Stimulated activated naive CD8-positive, alpha-beta T cell treated with anti-CD3 and anti-CD28 coated beads, Interleukin-15, Interleukin-2, amounts not matched to agents 100 U/mL and 50 U/mL, for 24 hours (primary cell): ENCODE measurements around the gene KIAA1328.

Experiments
- ATAC-seq: fragments of 150-1000 bp; cut with Tn5 transposase; one replicate; pipeline ENCODE4 v1.10.0; 2021
- DNase-seq: peaks from one replicate; pipeline ENCODE4 v3.0.0; 2021

Gene KIAA1328

DNA sequence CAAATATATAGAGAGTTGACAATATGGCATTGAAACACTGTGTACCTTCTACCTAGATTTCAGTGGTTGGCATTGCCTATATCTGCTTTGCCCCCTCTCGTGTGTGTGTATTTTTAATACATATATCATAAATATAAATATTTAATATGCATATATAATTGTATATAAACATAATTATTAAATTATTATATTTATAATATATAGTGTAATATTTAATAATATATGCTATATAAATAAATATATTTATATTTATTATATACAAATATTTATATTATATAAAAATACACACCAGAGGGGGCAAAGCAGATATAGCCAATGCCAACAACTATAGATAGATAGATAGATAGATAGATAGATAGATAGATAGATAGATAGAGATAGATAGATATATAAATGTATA lies 124.1 kb downstream of the KIAA1328 start:
- no peak for DNase-seq
- ATAC-seq = no peak

DNA sequence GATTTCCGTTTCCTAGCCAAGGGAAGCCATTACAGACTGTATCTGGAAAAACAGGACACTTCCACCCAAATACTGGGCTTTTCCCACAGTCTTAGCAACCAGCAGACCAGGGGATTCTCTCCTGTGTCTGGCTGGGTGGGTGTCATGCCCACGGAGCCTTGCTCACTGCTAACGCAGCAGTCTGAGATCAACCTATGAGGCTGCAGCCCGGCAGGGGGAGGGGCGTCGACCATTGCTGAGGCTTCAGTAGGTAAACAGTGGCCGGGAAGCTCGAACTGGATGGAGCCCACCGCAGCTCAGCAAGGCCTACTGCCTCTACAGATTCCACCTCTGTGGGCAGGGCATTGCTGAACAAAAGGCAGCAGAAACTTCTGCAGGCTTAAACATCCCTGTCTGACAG lies 131.1 kb downstream of the KIAA1328 start:
- no peak for DNase-seq
- no peak for ATAC-seq

DNA sequence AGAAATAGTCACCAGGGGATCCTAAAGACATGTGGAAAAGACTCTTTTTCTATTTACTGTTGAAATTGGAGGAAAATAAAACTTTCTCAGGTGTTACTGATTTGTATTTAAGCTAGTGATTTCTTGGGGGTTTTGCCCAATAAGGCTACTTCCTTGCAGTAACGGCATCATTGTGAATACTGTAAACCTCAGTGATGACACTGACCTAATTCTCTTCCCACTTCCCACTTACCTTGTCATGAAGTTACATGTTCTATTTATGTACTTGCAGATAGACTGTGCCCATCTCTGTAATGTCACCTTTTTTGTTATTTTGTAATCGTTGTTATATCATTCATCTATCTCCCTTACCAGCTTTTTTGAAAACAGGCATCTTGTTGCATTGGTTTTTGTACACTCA lies 134.5 kb downstream of the KIAA1328 start:
- ATAC-seq = no peak
- no peak for DNase-seq

DNA sequence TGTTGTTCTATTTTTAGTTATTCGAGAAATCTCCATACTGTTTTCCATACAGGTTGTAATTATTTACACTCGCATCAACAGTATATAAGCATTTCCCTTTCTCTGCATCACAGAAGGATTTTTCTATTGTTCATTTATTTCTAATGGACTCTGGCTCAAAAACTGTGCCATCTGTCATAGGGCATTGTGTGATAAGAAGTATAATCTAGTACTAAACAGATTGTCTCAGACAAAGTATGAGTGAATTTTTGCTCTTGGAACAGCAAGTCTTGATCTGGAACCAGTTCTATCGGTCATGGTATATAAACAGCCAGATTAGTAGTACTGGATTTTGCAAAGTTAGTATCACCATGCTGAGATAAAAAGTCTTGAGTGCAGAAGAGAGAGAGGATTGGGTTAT lies 145.8 kb downstream of the KIAA1328 start:
- DNase-seq (no peak), ATAC-seq (no peak)

DNA sequence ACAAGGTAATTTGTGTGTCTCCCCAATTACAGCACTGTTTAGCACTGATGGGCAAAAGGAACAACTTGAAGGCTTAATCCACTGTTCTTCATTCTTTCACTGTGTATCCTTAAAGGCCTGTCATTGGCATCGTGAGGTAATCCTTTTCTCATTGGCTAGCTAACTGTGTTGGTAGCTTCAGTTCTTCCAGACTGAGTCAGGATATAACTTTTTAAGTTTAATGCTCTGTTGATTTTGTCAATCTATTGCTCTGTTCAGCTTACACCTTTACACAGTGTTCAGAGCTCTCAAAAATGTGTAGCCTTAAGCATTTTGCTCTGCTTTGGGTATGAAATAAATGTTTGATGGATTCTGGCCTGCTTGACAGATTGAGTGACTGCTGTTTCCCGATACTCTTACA lies 148.2 kb downstream of the KIAA1328 start:
- DNase-seq = no peak
- ATAC-seq = no peak

DNA sequence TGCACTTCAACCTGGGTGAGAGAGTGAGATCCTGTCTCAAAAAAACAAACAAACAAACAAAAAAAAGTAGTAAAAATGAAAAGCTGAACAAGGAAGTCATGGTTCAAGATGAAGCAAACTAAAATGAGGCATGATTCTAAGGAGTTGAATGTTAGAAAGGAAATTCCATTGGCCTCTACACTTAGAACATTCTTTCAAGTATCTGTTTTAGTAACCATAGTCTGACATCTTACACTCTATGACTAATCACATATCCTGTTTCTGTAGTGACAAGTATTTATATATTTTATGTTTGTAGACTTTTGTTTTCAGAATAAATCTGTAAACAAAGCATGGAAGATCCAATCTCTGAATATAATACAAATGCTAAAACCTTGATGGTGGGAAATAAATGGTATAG lies 164.1 kb downstream of the KIAA1328 start:
- DNase-seq = no peak
- ATAC-seq = no peak

DNA sequence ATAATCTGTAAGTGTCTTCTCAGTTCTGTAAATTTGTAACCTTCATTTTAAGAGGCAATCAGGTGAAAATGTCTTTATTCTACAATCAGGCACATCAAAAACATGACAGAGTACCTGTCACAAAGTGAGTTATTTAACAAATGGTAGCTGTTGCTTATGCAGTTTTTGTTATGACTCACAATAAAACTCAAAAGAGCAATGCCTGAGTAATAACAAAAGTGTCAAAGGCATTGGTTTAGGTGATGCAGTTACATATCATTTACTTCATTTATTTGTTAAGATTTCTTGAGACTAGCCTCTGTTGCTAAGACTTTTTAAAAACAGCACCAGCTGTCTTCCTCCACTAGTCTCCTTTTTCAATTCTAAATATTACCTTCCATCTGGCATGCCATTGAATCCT lies 177.8 kb downstream of the KIAA1328 start:
- ATAC-seq (no peak), DNase-seq (no peak)

DNA sequence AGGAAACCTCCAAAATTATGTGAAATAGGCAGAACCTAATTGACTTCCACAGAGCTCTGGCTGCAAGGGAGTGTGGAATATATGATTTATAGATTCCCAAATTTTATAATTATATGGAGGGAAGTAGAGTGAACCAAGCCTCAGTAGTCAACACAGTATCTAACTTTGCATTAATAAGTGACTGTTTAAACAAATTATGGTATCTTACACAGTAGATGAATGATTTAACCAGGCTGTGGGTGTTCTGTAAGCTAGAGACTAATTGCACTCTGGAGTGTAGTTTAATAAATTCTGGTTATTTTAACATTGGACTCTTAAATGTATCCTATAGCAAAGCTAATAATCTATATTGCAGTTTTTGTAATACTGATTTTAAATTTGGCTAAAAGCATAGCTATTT lies 183.5 kb downstream of the KIAA1328 start:
- DNase-seq (no peak), ATAC-seq (no peak)

DNA sequence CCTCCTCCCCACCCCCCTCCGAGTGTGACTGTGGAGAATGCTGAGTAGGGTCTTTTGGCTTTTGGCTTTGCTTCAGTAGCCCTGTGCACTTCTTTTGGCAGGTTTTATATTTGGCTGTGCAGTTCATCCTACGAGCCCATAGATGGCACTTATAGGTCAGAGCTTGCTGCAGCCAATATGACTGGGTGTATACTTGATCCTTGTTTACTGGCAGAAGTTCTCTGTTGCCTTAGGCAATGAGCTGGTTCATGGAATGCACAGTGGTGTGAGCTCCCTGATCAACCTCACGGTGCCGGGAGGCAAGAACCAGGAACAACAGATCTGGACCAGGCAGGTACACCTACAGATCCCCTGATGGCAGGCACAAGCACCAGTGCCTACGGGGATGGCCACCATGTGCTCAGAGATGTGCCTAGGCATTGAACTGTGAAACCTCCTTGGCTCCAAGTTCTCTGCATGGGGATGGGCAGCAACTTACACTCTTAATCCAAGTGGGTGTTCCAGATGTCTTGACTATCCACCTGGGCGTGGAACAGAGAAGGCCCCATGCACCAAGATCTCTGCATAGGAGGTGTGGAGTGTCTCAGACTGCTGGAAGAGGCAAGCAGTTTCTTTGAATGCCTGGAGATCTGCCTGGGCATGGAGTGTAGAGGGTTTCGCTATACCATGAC lies 190.4 kb downstream of the KIAA1328 start:
- DNase-seq (no peak), ATAC-seq (no peak)

DNA sequence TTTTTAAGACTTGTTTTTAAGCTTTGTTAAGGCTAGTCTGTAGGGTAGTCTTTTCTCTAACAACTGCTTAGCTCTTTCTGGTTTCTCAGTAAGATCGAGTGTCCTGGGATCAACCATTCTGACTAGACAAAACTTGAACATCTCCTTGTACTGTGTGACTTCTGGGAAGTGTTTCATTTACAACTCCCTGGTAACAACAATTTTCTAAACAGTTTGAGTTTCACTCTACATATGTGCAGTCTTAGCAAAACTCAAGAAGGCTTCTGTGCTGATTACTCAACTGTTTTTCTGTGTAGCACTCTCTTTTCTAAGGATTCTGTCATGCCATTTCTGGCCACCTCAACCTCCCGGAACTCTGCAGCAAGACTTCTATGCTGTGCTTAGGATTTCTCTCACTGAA lies 204.5 kb downstream of the KIAA1328 start:
- DNase-seq = no peak
- no peak for ATAC-seq

DNA sequence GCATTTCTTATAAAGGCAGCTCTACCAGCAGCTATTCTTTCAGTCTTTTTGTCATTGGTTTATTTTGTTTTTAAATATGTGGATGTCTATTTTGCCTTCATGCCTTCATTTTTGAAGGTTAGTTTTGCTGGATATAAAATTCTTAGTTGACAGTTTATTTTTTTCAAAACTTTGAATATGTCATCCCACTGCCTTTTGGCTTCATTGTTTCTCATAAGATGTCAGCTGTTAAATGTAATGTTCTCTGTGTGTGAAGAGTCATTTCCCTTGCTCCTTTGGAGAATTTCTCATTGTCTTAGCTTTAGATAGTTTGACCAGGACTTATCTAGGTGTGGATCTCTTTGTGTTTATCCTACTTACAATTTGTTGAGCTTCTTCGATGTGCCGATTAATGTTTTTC lies 213.5 kb downstream of the KIAA1328 start:
- DNase-seq (no peak), ATAC-seq (no peak)

DNA sequence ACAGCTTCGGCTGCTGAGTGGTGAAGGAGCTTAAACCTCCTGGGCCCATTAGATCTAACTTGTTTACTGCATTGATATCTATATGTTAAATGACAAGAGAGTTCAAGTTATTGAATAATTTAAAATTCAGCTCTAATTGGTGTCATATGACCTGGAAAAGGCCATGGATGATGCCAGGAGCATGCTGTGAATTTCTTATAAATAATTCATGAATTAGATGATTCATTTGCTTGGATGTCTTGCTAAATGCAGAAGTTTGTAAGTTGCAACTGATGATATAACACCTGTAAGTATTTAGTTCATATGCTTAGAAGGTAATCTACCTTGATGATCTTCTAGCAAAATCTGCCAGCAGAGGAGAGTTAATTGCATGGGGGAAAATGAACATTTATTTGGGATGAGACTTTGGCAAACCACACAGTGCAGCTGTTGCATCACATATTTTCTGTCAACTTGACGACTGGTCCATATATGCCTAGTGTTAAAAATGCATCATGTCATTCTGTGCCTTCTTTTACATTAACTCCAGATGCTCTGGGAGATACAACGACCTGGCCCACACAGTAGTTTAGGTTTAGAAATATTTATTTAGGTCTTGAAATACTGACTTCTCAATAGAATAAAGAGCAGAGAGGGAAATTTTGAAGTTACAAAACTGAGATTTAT lies 226.3 kb downstream of the KIAA1328 start:
- ATAC-seq (no peak), DNase-seq (no peak)

DNA sequence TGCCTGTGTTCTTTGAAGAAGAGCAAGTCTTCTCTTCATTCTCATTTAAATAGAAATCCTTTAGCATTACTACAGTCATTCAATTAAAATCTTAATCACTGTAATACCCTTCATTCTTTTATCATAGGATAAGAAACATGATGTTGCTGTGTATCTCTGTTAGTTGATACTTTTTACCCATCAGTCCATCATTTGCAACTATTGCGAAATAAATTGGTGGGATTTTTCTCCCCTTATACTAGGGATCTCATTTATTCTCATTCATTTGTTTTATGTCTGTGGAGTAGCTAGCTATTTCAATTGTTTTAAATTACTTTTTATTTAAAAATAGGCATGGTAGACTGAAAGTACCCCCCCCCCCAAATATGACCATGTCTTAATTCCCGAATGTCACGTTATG lies 235.3 kb downstream of the KIAA1328 start:
- no peak for DNase-seq
- ATAC-seq = no peak

DNA sequence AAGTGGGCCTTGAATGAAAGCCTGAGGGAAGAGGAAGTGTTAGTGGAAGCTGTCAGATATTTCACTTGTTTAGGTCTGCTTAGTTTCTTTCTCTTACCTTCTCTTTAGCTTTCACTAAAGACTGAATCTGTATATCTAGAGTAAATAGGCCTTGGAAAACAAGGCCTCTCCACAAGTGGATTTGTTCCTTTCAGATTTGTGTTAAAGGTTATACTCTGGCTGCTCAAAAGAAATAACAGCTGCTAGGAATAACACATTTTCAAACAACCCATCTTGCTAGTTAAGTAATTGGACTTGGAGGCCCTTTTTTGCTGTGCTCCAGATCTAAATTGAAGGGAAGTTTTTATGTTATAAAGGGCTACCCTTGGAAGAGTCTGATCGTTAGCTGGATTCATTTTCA lies 236.3 kb downstream of the KIAA1328 start:
- ATAC-seq = no peak
- DNase-seq = no peak

DNA sequence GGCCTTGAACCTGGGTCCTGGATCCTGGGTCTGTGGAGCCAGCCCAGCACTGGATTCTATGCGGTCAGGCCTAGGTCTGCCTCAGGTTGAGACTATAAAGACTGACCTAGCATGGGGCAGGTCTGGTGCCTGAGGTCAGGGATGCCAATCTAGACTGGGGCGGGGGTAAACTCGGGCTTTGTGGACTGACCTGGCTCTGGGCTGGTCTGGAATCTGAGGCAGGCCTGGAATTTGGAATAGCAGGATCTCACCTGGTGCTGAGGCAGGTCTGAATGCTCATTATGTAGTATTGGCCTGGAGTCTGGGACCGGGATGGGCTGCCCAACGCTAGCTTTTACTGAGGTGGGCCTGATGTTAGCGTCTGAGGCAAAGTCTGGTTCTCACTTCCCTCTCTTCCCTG lies 256.0 kb downstream of the KIAA1328 start:
- no peak for ATAC-seq
- no peak for DNase-seq

DNA sequence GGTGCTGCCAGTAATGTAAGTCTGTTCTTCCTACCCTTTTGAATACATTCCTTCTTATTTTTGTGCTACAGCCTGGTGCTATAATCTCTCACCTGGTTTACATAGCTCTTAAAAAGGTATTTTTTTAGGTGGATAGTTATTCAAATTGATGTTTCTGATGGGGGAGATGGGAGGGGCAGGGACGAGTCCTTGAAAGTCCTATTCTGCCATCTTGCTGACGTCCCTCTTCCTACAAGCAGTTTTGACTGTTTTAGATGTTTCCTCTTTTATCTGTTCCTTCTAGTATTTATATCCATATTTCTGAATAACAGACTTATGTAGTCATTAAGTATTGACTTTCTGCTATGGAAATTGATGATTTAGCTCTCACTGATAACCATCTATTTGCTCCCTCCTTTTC lies 256.4 kb downstream of the KIAA1328 start:
- no peak for DNase-seq
- no peak for ATAC-seq

DNA sequence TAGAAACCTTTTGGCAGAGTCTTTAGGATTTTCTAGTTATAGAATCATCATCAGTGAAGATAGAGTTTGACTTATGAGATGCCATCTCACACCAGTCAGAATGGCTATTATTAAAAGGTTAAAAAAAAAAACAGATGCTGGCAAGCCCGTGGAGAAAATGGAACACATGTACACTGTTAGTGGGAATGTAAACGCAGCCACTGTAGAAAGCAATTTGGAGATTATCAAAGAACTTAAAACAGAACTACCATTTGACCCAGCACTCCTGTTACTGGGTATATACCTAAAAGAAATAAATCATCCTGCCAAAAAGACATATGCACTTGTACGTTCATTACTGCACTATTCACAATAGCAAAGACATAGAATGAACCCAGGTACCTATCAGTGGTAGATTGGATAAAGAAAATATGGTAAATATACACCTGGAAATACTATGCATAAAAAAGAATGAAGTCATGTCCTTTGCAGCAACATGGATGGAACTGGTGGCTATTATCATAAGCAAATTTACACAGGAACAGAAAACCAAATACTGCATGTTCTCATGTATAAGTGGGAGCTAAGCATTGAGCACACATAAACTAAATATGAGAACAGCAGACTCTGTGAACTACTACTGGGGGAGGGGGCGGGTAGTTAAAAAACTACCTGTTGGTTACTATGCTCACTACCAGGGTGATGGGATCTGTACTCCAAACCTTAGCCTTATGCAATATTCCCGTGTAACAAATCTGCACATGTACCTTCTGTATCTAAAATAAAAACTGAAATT lies 279.0 kb downstream of the KIAA1328 start:
- ATAC-seq (no peak), DNase-seq (no peak)

DNA sequence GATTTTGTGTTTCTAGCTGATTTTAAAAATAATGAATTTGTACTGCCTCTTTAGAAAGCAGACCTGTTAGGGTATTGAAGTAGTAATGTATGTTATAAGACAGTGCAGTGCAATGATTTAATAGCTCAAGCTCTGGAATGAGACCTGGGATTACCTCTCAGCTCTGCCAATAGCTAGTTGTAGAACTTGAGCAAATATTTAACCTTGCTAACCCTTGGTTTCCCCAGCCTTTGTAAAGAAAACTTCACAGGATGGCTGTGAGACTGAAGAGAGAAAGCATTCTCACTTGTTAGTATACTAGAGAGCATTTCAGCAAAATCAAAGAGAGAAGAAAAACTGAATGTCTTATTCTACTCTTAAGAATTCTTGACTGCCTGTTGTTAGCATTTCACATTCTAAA lies 293.9 kb downstream of the KIAA1328 start:
- no peak for ATAC-seq
- no peak for DNase-seq

DNA sequence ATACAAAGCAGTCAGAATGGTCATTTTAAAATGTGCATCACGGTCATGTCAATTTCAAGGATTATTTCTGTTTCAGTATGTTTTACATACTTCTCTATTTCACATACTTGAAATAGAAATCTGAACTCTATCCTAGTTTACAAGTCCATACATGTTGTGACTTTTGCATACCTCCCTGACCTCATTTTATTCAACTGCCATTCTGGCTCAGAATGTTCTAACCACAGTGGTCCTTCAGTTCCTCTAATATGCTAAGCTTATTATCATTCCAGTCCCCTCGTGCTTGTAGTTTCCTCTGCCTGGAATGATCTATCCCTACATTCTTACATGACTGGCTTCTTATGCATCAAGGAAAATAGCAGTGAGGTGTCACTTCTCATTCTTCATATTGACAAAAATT lies 295.6 kb downstream of the KIAA1328 start:
- ATAC-seq = no peak
- no peak for DNase-seq

DNA sequence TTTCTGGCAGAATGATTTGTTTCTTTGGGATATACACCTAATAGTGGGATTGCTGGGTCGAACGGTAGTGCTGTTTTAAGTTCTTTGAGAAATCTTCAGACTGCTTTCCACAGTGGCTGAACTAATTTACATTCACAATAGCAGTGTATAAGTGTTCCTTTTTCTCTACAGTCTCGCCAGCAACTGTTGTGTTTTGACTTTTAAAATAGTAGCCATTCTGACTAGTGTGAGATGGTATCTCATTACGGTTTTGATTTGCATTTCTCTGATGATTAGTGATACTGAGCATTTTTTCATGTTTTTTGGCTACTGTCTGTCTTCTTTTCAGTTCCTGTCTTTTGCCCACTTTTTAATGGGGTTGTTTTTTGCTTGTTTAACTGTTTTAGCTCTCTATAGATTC lies 306.2 kb downstream of the KIAA1328 start:
- ATAC-seq (no peak), DNase-seq (no peak)

DNA sequence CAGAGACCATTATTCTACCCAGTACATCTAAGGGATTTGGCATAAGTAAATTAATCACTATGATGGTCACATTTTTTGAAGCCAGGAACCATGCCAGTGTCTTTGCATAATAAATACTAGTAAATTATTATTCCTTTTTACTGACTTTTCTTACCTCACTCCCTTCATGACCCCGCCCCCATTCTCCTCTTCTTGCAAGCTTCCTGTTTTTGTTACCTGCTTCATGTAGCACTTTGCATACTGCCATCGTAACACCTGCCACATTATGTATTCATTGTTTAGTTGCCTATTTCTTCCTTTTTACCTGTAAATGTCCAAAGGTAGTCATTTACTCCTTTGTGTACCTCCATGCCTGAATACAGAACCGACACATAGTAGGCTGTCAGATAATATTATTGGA lies 309.5 kb downstream of the KIAA1328 start:
- no peak for ATAC-seq

DNA sequence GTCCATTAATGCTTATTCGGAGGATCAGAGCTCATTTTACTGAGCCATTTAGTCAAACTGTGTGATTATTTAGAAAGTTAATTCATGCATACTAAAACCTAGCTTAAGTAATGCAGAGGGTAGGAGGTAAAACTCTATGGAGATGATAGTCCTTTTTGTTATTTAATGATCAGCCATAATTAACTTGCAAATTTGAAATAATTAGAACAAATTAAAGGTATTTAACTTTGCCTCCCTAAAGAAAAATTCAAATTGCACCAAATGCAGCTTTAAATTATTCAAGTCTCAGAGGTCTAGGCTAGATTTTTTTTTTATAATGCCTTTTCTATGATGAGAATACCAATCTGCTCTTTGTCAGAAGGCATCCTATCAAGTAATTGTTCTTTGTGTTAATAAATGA lies 310.9 kb downstream of the KIAA1328 start:
- ATAC-seq = no peak

More for the DNA sequence above, 309.5 kb downstream of the KIAA1328 start:
- no peak for DNase-seq

DNA sequence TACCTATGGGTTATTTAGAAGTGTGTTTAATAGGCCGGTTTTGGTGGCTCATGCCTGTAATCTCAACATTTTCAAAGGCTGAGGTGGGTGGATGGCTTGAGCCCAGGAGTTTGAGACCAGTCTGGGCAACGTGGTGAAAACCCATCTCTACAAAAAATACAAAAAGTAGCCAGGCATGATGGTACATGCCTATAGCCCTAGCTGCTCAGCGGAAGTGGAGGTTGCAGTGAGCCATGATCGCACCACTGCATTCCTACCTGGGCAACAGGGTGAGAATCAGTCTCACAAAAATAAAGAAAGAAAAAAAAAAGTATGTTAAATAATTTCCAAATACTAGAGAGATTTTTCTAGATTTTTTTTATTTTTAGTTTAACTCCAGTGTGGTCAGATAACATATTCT lies 316.0 kb downstream of the KIAA1328 start:
- no peak for DNase-seq

More for the DNA sequence above, 310.9 kb downstream of the KIAA1328 start:
- DNase-seq = no peak

More for the DNA sequence above, 316.0 kb downstream of the KIAA1328 start:
- no peak for ATAC-seq
